ENCODE results near the gene IL18BP. TPM values are rescaled to one million over a fixed set of nuclear protein-coding genes. Genes with fewer than 3 reads are reported as not detected.

Gene IL18BP
- total and polyA plus RNA-seq, 9 of the 15 experiments (the other 6 are each of a cell fraction or from before 2014, with no cell fraction given) = 0.34 to 9.4 (median 3.2) TPM

DNA sequence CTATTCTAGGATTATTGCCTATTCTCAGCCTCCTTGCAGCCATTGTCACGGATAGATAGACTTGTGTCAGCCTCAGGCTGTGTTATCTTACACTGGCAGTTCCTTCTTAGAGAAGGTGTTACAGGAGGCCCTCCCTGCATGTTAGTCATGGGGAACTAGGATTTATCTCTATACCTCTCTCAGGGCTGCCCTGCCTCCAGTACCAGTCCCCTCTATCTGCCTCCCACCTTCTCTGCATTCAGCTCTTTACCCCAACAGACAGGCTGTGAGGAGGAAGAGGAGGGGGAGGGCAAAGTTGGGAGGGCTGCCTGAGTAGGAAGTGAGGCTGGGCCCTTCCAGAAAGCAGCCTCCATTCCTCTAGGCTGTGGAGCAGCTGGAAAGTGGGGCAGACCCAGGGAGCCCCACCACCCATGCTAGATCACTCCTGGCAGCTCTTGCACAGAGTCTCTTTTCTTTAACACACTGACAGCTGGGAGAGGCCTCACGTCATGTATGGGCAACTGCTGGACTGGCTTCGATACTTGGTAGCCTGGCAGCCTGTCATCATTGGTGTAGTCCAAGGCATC is 2.9 kb upstream of the IL18BP start (continued):
- TF ChIP-seq, protein P1, sequence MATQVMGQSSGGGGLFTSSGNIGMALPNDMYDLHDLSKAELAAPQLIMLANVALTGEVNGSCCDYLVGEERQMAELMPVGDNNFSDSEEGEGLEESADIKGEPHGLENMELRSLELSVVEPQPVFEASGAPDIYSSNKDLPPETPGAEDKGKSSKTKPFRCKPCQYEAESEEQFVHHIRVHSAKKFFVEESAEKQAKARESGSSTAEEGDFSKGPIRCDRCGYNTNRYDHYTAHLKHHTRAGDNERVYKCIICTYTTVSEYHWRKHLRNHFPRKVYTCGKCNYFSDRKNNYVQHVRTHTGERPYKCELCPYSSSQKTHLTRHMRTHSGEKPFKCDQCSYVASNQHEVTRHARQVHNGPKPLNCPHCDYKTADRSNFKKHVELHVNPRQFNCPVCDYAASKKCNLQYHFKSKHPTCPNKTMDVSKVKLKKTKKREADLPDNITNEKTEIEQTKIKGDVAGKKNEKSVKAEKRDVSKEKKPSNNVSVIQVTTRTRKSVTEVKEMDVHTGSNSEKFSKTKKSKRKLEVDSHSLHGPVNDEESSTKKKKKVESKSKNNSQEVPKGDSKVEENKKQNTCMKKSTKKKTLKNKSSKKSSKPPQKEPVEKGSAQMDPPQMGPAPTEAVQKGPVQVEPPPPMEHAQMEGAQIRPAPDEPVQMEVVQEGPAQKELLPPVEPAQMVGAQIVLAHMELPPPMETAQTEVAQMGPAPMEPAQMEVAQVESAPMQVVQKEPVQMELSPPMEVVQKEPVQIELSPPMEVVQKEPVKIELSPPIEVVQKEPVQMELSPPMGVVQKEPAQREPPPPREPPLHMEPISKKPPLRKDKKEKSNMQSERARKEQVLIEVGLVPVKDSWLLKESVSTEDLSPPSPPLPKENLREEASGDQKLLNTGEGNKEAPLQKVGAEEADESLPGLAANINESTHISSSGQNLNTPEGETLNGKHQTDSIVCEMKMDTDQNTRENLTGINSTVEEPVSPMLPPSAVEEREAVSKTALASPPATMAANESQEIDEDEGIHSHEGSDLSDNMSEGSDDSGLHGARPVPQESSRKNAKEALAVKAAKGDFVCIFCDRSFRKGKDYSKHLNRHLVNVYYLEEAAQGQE (IDR thresholded peaks at IDR 0.05; ENCODE audit: borderline replicate concordance) = no peak
- TF ChIP-seq, protein P1 (CRISPR knock-in tag; IDR thresholded peaks at IDR 0.05; ENCODE audit: low read depth) = 0 out of 2 replicates have a peak, but pooled peaks have one; percentile 29
- no peak for TF ChIP-seq ZNF57 (CRISPR knock-in tag; IDR thresholded peaks at IDR 0.05)
- no peak for TF ChIP-seq RBM39 (optimal IDR thresholded peaks at IDR 0.05; ENCODE audit: low read depth, low read length)
- TF ChIP-seq GTF2A2 (tag; IDR thresholded peaks at IDR 0.05) = no peak
- TF ChIP-seq CBX8 (IDR thresholded peaks at IDR 0.05; ENCODE audit: borderline replicate concordance, extremely low read depth, low read depth, low read length, poor library complexity, severe bottlenecking) = no peak
- TF ChIP-seq NRF1 (conservative IDR thresholded peaks at IDR 0.05 in 1 of 2, IDR thresholded peaks at IDR 0.05 in 1 of 2) = no peak
- no peak for TF ChIP-seq ZKSCAN3 (CRISPR knock-in tag; IDR thresholded peaks at IDR 0.05)
- TF ChIP-seq, protein P2, sequence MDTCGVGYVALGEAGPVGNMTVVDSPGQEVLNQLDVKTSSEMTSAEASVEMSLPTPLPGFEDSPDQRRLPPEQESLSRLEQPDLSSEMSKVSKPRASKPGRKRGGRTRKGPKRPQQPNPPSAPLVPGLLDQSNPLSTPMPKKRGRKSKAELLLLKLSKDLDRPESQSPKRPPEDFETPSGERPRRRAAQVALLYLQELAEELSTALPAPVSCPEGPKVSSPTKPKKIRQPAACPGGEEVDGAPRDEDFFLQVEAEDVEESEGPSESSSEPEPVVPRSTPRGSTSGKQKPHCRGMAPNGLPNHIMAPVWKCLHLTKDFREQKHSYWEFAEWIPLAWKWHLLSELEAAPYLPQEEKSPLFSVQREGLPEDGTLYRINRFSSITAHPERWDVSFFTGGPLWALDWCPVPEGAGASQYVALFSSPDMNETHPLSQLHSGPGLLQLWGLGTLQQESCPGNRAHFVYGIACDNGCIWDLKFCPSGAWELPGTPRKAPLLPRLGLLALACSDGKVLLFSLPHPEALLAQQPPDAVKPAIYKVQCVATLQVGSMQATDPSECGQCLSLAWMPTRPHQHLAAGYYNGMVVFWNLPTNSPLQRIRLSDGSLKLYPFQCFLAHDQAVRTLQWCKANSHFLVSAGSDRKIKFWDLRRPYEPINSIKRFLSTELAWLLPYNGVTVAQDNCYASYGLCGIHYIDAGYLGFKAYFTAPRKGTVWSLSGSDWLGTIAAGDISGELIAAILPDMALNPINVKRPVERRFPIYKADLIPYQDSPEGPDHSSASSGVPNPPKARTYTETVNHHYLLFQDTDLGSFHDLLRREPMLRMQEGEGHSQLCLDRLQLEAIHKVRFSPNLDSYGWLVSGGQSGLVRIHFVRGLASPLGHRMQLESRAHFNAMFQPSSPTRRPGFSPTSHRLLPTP (IDR thresholded peaks at IDR 0.05; ENCODE audit: borderline replicate concordance, extremely low read depth, insufficient read length) = no peak
- no peak for TF ChIP-seq BDP1 (IDR thresholded peaks at IDR 0.05; ENCODE audit: insufficient read depth, insufficient read length)
- no peak for TF ChIP-seq KLF10 (CRISPR knock-in tag; IDR thresholded peaks at IDR 0.05)
- peak; percentile 76; the same call in 1 of the 2 replicates for TF ChIP-seq FOXM1 (IDR thresholded peaks at IDR 0.05; ENCODE audit: low read depth)
- TF ChIP-seq FOXM1 (CRISPR knock-in tag; IDR thresholded peaks at IDR 0.05; ENCODE audit: low read depth) = no peak
- no peak for TF ChIP-seq POU5F1 (IDR thresholded peaks at IDR 0.05; ENCODE audit: borderline replicate concordance, low read depth, low read length, partially characterized antibody)
- TF ChIP-seq, protein P3, sequence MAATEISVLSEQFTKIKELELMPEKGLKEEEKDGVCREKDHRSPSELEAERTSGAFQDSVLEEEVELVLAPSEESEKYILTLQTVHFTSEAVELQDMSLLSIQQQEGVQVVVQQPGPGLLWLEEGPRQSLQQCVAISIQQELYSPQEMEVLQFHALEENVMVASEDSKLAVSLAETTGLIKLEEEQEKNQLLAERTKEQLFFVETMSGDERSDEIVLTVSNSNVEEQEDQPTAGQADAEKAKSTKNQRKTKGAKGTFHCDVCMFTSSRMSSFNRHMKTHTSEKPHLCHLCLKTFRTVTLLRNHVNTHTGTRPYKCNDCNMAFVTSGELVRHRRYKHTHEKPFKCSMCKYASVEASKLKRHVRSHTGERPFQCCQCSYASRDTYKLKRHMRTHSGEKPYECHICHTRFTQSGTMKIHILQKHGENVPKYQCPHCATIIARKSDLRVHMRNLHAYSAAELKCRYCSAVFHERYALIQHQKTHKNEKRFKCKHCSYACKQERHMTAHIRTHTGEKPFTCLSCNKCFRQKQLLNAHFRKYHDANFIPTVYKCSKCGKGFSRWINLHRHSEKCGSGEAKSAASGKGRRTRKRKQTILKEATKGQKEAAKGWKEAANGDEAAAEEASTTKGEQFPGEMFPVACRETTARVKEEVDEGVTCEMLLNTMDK (IDR thresholded peaks at IDR 0.05; ENCODE audit: borderline replicate concordance, insufficient read depth, low read depth, low read length, poor library complexity, severe bottlenecking) = no peak
